CD14-positive monocyte (primary cell): ENCODE results near the gene NFIC. TPM values are rescaled to one million over a fixed set of nuclear protein-coding genes. Genes with fewer than 3 reads are reported as not detected.

Source experiments
- DNase-seq, 3 donors: peaks; one replicate each; pipeline ENCODE4 v3.0.0-alpha.2; 2011 to 2022
- H2AFZ ChIP-seq: 2 replicates; pipeline ENCODE4 v1.6.0; 2012; ENCODE audit warnings: mild to moderate bottlenecking, low read depth, low read length, inconsistent platforms; ENCODE audit not compliant: insufficient read depth, poor library complexity, severe bottlenecking
- H3K27ac ChIP-seq, 2 donors: 1 replicate in 1 of 2; 2 replicates in 1 of 2; pipeline ENCODE4 v1.5.1; 2012 to 2013; ENCODE audit warnings: low read length in 2 of 2, control low read depth in 1 of 2, inconsistent platforms in 1 of 2, low read depth in 1 of 2, mild to moderate bottlenecking in 1 of 2
- H3K27me3 ChIP-seq, 2 donors: one replicate each; pipeline versions ENCODE4 v1.6.0 to v1.6.1; 2011 to 2013; ENCODE audit warnings: low read length in 2 of 2; ENCODE audit not compliant: control insufficient read depth in 2 of 2, insufficient read depth in 2 of 2
- H3K36me3 ChIP-seq, 2 donors: replicated peaks in 1 of 2; 1 replicate in 1 of 2; 2 replicates in 1 of 2; pipeline versions ENCODE4 v1.5.1 to v1.6.1; 2012 to 2013; ENCODE audit warnings: low read length in 2 of 2, control low read depth in 1 of 2, inconsistent platforms in 1 of 2, mild to moderate bottlenecking in 1 of 2; ENCODE audit not compliant: insufficient read depth in 2 of 2, control insufficient read depth in 1 of 2
- H3K4me1 ChIP-seq, 2 donors: 1 replicate in 1 of 2; 2 replicates in 1 of 2; pipeline versions ENCODE4 v1.5.1 to v1.6.1; 2012 to 2013; ENCODE audit warnings: low read length in 2 of 2, control low read depth in 1 of 2, inconsistent platforms in 1 of 2, mild to moderate bottlenecking in 1 of 2, moderate library complexity in 1 of 2; ENCODE audit not compliant: insufficient read depth in 2 of 2, control insufficient read depth in 1 of 2
- H3K4me2 ChIP-seq: replicated peaks from 2 replicates; pipeline ENCODE3; 2012; ENCODE audit warnings: low read length, moderate library complexity, mild to moderate bottlenecking; ENCODE audit not compliant: poor library complexity, severe bottlenecking; ENCODE audit errors: extremely low read depth
- H3K4me3 ChIP-seq, 3 experiments: fragments of 200-600 bp in 1 of 3; sonication (generic) in 1 of 3; replicated peaks in 1 of 3; 1 replicate in 2 of 3; 2 replicates in 1 of 3; pipeline ENCODE4 v1.5.1; 2011 to 2013; ENCODE audit warnings: low read length in 3 of 3, mild to moderate bottlenecking in 3 of 3, control low read depth in 2 of 3, low read depth in 2 of 3, inconsistent platforms in 1 of 3, moderate library complexity in 1 of 3
- H3K79me2 ChIP-seq: 2 replicates; pipeline ENCODE4 v1.6.0; 2012; ENCODE audit warnings: mild to moderate bottlenecking, control low read depth, inconsistent platforms, low read length, moderate library complexity; ENCODE audit not compliant: insufficient read depth
- H3K9ac ChIP-seq: 2 replicates; pipeline ENCODE4 v1.6.0; 2017; ENCODE audit warnings: low read length, mild to moderate bottlenecking; ENCODE audit not compliant: insufficient read depth, poor library complexity, severe bottlenecking
- H3K9me3 ChIP-seq, 2 donors: replicated peaks in 1 of 2; 1 replicate in 1 of 2; 2 replicates in 1 of 2; pipeline versions ENCODE4 v1.5.1 to v1.6.1; 2012 to 2013; ENCODE audit warnings: low read length in 2 of 2, control low read depth in 1 of 2; ENCODE audit not compliant: control insufficient read depth in 1 of 2, insufficient read depth in 1 of 2
- H4K20me1 ChIP-seq: 2 replicates; pipeline ENCODE4 v1.6.0; 2012; ENCODE audit warnings: mild to moderate bottlenecking, low read length, control low read depth, moderate library complexity; ENCODE audit not compliant: insufficient read depth
- H3K27ac Mint-ChIP-seq, 7 donors: one replicate each; pipeline ENCODE4 v1.8.0; 2020; ENCODE audit warnings: mild to moderate bottlenecking in 7 of 7, mixed read lengths in 7 of 7, moderate library complexity in 6 of 7, inconsistent platforms in 2 of 7
- H3K27me3 Mint-ChIP-seq, 3 donors: one replicate each; pipeline ENCODE4 v1.8.0; 2021 to 2022; ENCODE audit warnings: low read depth in 3 of 3, mild to moderate bottlenecking in 3 of 3, mixed read lengths in 3 of 3, moderate library complexity in 3 of 3, inconsistent platforms in 1 of 3
- H3K36me3 Mint-ChIP-seq, 2 donors: one replicate each; pipeline ENCODE4 v1.8.0; 2020; ENCODE audit warnings: mixed read lengths in 2 of 2, inconsistent platforms in 1 of 2, mild to moderate bottlenecking in 1 of 2
- H3K4me1 Mint-ChIP-seq: one replicate; pipeline ENCODE4 v1.8.0; 2020; ENCODE audit warnings: mild to moderate bottlenecking, mixed read lengths
- H3K4me3 Mint-ChIP-seq, 2 donors: one replicate each; pipeline ENCODE4 v1.8.0; 2020; ENCODE audit warnings: mild to moderate bottlenecking in 2 of 2, mixed read lengths in 2 of 2, moderate library complexity in 1 of 2
- H3K9me3 Mint-ChIP-seq, 7 donors: one replicate each; pipeline ENCODE4 v1.8.0; 2020 to 2022; ENCODE audit warnings: mixed read lengths in 7 of 7, mild to moderate bottlenecking in 6 of 7, moderate library complexity in 6 of 7, inconsistent platforms in 2 of 7
- WGBS: methylation state at CpG from one replicate; pipeline ENCODE4 v1.1.5; 2013; ENCODE audit warnings: missing lambda C conversion rate; ENCODE audit not compliant: insufficient coverage; 5-methylcytosine and 5-hydroxymethylcytosine counted together
- intact Hi-C, 2 donors: fragments of 100-400 bp; cut with micrococcal nuclease; formaldehyde crosslinking; loops; one replicate each; pipeline versions ENCODE4 v1.15.0 to v1.15.1; 2023
- polyA plus RNA-seq, 3 donors: library from polyadenylated mRNA; depleted of rRNA in 1 of 3; unstranded in 2 of 3; stranded (reverse) in 1 of 3; fragments of 300-500 nt in 2 of 3; fragments of >200 nt in 1 of 3; fragmentation: Illumina TruSeq in 2 of 3; gene quantifications; 1 replicate in 2 of 3; 2 replicates in 1 of 3; pipeline ENCODE4 v1.2.3, GENCODE V29; 2012 to 2021
- TF ChIP-seq, protein P1 (sequence below): fragments of 200-600 bp; IDR thresholded peaks from one replicate; pipeline ENCODE4 v1.8.0; 2022; ENCODE audit warnings: antibody characterized with exemption, mild to moderate bottlenecking

Gene NFIC
- polyA plus RNA-seq, 3 donors: 7.0 to 13.8 (median 11.5) TPM

DNA sequence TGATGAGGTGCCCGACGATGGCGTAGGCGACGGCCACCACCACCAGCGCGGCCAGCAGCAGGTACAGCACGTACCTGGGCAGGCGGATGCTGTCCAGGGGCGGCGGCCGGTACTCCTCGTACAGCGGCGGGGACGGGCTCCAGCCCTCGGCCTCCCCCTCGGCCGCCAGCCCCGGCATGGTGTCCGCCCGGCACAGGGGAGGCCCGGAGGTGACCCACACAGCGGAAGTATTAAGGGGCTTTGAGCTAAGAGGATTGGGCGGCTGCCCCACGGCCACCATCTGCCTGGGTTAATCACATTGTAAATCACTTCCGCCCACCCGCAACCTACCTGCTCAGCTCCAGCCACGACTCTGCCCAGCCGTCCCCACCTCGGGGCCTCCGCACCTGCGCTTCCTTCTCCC, 116.8 kb downstream of the NFIC start, which contains the start of gene SMIM44:
Gene SMIM44, minus strand, starts transcription at position 216 of the 403 bp plus-strand sequence. Its CDS starts 38 bp downstream, at position 178.
- Histone ChIP-seq H3K27ac (no peak within 1 kb of the TSS), H3K9me3 (no peaks in the 10 kb centered on the region), H3K4me1 (peaks cover 9 to 18% of the 10 kb centered on the region in 2 donors), H4K20me1 (no peaks in the 10 kb centered on the region), H3K4me3 (no peak within 1 kb of the TSS), H2AFZ (no peak within 1 kb of the TSS), H3K27me3 (no peaks in the 10 kb centered on the region), H3K36me3 (no peaks in the 10 kb centered on the region), H3K9ac (no peak within 1 kb of the TSS), H3K4me2 (no peak within 1 kb of the TSS), H3K79me2 (no peaks in the 10 kb centered on the region)
- intact Hi-C loops: no loop called here
- H3K4me1 Mint-ChIP-seq: peaks cover 12% of the 10 kb centered on the region
- no peaks in the 10 kb centered on the region for H3K36me3 Mint-ChIP-seq
- DNase-seq: no peak
- peaks cover 0 to 6% (median 0%) of the 10 kb centered on the region in 7 donors for H3K9me3 Mint-ChIP-seq
- H3K27me3 Mint-ChIP-seq: peaks cover 2 to 12% (median 10%) of the 10 kb centered on the region in 3 donors
- WGBS: 94% methylated on average over 22 of the region's 33 CpGs
- peak within 1 kb of the TSS in 1 of 7 donors; percentile 41 for H3K27ac Mint-ChIP-seq
- H3K4me3 Mint-ChIP-seq: no peak within 1 kb of the TSS
- TF ChIP-seq, protein P1, sequence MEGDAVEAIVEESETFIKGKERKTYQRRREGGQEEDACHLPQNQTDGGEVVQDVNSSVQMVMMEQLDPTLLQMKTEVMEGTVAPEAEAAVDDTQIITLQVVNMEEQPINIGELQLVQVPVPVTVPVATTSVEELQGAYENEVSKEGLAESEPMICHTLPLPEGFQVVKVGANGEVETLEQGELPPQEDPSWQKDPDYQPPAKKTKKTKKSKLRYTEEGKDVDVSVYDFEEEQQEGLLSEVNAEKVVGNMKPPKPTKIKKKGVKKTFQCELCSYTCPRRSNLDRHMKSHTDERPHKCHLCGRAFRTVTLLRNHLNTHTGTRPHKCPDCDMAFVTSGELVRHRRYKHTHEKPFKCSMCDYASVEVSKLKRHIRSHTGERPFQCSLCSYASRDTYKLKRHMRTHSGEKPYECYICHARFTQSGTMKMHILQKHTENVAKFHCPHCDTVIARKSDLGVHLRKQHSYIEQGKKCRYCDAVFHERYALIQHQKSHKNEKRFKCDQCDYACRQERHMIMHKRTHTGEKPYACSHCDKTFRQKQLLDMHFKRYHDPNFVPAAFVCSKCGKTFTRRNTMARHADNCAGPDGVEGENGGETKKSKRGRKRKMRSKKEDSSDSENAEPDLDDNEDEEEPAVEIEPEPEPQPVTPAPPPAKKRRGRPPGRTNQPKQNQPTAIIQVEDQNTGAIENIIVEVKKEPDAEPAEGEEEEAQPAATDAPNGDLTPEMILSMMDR: no peak

DNA sequence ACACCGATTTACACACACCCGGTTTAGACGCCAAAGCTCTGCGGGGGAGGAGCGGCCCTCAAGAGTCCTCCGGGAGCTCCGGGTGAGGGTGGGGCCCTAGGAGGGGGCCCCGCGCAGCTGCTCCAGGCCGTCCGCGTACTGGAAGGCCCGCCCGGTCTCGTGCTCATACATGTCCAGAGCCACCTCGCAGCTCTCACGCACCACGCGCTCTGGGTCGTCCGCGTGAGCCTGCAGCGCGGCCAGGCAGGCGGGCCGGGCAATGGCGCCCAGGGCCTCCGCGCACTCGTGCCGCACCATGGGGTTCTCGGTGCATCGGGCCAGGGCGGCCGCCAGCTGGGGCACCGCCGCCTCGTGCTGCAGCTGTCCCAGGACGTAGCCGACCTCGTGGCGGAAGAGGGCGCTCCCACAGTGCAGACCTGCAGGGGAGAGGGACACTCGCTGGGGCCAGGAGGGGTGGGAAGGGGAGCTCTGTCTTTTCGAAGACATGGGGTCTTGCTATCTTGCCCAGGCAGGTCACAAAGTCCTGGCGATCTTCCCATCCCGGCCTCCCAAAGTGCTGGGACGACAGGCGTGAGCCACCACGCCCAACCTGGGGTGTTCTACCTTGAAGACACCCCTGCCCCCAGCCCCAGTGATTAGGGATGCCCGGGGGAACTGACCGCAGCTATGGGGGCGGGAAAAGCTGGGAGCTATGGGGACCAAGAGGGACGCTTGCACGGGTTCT, 125.2 kb downstream of the NFIC start:
- Histone ChIP-seq H3K27ac (no peak overlapping the region), H3K79me2 (no peaks in the 10 kb centered on the region), H3K4me2 (no peak overlapping the region), H3K4me3 (no peak overlapping the region), H3K4me1 (no peaks in the 10 kb centered on the region), H3K9me3 (no peaks in the 10 kb centered on the region), H3K36me3 (peaks cover 34 to 56% of the 10 kb centered on the region in 2 donors), H3K27me3 (no peaks in the 10 kb centered on the region), H2AFZ (no peak overlapping the region), H3K9ac (no peak overlapping the region), H4K20me1 (no peaks in the 10 kb centered on the region)
- intact Hi-C loops: no loop called here
- Mint-ChIP-seq H3K4me3 (no peak overlapping the region), H3K4me1 (no peaks in the 10 kb centered on the region), H3K27me3 (peaks cover 1 to 5% (median 2%) of the 10 kb centered on the region in 3 donors), H3K36me3 (peaks cover 36 to 50% of the 10 kb centered on the region in 2 donors), H3K9me3 (no peaks in the 10 kb centered on the region), H3K27ac (no peak overlapping the region)
- 98% methylated on average over 52 of the region's 55 CpGs for WGBS
- TF ChIP-seq, protein P1: no peak
- no peak for DNase-seq
